Measurements from ENCODE around the gene ADAM12.

The ADAM12 gene

DNA sequence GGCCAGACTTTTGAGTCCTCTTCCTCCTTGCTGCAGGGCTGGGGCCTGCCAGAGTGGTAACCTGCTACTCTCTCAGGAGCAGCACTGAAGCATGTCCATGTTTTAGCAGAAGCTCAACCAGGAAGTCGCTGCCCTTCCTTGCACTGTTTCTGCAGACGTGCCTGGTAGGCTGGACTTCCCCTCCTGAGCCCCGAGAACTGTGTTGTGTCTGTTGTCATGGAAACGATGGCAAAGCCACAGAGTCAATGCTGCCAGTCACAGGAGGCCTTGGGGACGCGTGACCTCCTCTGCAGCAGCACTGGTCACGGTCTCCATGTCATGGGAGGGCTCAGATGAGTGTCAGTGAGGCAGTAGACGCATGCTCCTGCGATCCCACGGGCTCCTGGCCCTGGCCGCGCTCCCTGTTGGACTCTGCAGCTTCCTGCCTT, 346.5 kb downstream of the ADAM12 start:
- Histone ChIP-seq H3K36me3 (ENCODE audit: control insufficient read depth, insufficient read depth, low read length) (no peaks in the 10 kb centered on the region), H3K4me3 (ENCODE audit: low read depth, low read length) (no peak overlapping the region), H3K9ac (ENCODE audit: low read depth, low read length) (no peak overlapping the region), H3K4me1 (ENCODE audit: control insufficient read depth, insufficient read depth, low read length) (no peaks in the 10 kb centered on the region), H3K9me3 (ENCODE audit: control insufficient read depth, insufficient read depth, low read length) (no peaks in the 10 kb centered on the region), H3K27me3 (ENCODE audit: control insufficient read depth, insufficient read depth, low read length) (no peaks in the 10 kb centered on the region)

DNA sequence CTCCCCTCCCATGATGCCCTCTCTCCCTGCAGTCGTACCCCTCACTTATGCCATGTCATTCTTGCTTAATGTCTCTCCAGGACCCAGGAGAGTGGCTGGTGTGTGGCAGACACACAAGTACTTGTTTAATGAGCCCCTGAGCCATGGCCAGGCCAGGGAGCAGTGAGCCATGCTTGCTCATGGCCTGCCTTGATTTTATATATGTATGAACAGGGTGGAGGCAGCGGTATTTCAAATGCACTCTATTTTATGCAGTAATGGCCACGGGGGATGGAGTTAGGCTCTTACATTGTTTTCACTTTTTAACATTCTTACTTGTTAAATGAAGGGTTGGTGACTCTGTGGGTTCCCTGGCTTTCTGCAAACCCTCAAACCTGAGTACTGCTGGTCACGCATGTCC, 347.2 kb downstream of the ADAM12 start:
- no peaks in the 10 kb centered on the region for H3K27me3 ChIP-seq (ENCODE audit: control insufficient read depth, insufficient read depth, low read length)
- H3K9me3 ChIP-seq (ENCODE audit: control insufficient read depth, insufficient read depth, low read length) = no peaks in the 10 kb centered on the region
- H3K4me1 ChIP-seq (ENCODE audit: control insufficient read depth, insufficient read depth, low read length) = no peaks in the 10 kb centered on the region
- H3K36me3 ChIP-seq (ENCODE audit: control insufficient read depth, insufficient read depth, low read length) = no peaks in the 10 kb centered on the region
- H3K9ac ChIP-seq (ENCODE audit: low read depth, low read length) = no peak overlapping the region
- no peak overlapping the region for H3K4me3 ChIP-seq (ENCODE audit: low read depth, low read length)

DNA sequence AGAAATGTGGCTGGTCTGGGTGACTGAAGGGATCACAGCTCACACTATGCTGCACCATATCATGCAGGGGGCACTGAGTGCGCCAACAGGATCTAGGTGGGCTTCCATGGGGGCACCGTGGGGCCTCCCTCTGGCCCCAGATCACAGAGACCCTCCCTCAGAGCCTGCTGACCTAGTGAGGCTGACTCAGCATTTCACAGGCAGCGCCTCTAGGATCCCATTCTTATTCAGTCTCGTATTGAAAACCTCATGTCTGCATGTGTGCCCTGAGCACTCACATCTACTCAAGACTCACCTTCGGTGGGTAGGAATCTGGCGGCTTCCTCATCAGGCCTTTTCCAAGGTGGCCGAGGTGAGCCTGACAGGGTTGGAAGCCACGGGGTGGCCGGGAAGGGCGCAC, 350.3 kb downstream of the ADAM12 start:
- H3K9me3 ChIP-seq (ENCODE audit: control insufficient read depth, insufficient read depth, low read length) = no peaks in the 10 kb centered on the region
- no peaks in the 10 kb centered on the region for H3K36me3 ChIP-seq (ENCODE audit: control insufficient read depth, insufficient read depth, low read length)
- H3K9ac ChIP-seq (ENCODE audit: low read depth, low read length) = no peak overlapping the region
- no peak overlapping the region for H3K4me3 ChIP-seq (ENCODE audit: low read depth, low read length)
- no peaks in the 10 kb centered on the region for H3K4me1 ChIP-seq (ENCODE audit: control insufficient read depth, insufficient read depth, low read length)
- no peaks in the 10 kb centered on the region for H3K27me3 ChIP-seq (ENCODE audit: control insufficient read depth, insufficient read depth, low read length)

DNA sequence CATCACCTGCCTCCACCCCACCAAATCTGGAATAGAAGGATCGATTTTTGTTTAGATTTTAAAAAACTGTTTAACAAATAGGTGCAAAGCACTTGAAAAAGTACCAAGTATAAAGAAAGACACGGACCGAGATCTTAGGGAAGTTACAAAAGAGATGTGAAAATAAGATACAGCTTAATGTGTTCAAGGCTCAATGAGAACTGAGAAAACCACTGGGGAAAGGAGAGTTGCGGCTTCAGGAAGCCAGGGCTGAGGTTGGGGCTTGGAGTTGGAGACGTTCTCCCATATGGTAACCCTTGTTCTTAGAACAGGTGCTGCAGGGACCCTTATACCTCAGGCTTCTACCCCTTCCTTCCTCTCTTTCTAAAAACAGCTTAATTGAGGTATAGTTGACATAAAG, 351.8 kb downstream of the ADAM12 start:
- Histone ChIP-seq H3K4me1 (ENCODE audit: control insufficient read depth, insufficient read depth, low read length) (no peaks in the 10 kb centered on the region), H3K27me3 (ENCODE audit: control insufficient read depth, insufficient read depth, low read length) (no peaks in the 10 kb centered on the region), H3K9me3 (ENCODE audit: control insufficient read depth, insufficient read depth, low read length) (no peaks in the 10 kb centered on the region), H3K36me3 (ENCODE audit: control insufficient read depth, insufficient read depth, low read length) (no peaks in the 10 kb centered on the region), H3K9ac (ENCODE audit: low read depth, low read length) (no peak overlapping the region), H3K4me3 (ENCODE audit: low read depth, low read length) (no peak overlapping the region)

DNA sequence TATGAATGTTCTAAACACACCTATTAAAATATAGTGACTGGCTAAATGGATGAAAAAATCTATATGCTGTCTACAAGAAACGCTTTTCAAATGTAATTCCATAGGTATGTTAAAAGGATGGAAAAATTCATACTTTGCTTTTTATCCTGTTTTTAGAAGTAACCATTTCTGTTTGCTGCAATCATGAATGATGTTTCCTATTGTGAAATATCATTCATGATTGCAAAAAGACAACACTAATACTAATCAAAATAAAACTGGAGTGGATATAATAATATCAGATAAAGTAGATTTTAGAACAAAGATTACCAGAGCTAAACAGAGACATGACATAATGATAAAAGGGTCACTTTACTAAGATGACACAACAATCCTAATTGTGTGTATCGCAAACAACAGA, 353.7 kb downstream of the ADAM12 start:
- no peaks in the 10 kb centered on the region for H3K27me3 ChIP-seq (ENCODE audit: control insufficient read depth, insufficient read depth, low read length)
- no peaks in the 10 kb centered on the region for H3K4me1 ChIP-seq (ENCODE audit: control insufficient read depth, insufficient read depth, low read length)
- H3K4me3 ChIP-seq (ENCODE audit: low read depth, low read length) = no peak overlapping the region
- H3K9me3 ChIP-seq (ENCODE audit: control insufficient read depth, insufficient read depth, low read length) = no peaks in the 10 kb centered on the region
- H3K9ac ChIP-seq (ENCODE audit: low read depth, low read length) = no peak overlapping the region
- H3K36me3 ChIP-seq (ENCODE audit: control insufficient read depth, insufficient read depth, low read length) = no peaks in the 10 kb centered on the region

DNA sequence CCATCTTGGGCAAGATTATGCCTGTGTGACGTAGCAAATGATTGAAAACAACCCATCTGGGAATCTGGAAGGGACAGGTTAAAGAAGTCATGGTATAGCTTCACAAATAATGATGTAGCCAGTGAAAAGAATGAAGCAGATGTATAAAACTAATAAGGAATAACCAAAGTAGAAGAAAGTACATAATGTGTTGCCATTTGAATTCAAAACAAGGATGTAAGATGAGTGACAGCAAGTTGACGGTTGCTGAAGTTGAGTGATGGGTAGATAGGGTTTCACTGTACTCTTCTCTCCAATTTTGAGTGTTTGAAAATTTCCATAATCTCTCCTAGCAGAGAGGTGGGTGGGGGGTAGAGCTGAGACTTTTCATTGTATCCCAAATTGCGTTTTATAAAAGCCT, 358.3 kb downstream of the ADAM12 start:
- Histone ChIP-seq H3K36me3 (ENCODE audit: control insufficient read depth, insufficient read depth, low read length) (no peaks in the 10 kb centered on the region), H3K27me3 (ENCODE audit: control insufficient read depth, insufficient read depth, low read length) (no peaks in the 10 kb centered on the region), H3K9ac (ENCODE audit: low read depth, low read length) (no peak overlapping the region), H3K4me1 (ENCODE audit: control insufficient read depth, insufficient read depth, low read length) (no peaks in the 10 kb centered on the region), H3K4me3 (ENCODE audit: low read depth, low read length) (no peak overlapping the region), H3K9me3 (ENCODE audit: control insufficient read depth, insufficient read depth, low read length) (no peaks in the 10 kb centered on the region)

DNA sequence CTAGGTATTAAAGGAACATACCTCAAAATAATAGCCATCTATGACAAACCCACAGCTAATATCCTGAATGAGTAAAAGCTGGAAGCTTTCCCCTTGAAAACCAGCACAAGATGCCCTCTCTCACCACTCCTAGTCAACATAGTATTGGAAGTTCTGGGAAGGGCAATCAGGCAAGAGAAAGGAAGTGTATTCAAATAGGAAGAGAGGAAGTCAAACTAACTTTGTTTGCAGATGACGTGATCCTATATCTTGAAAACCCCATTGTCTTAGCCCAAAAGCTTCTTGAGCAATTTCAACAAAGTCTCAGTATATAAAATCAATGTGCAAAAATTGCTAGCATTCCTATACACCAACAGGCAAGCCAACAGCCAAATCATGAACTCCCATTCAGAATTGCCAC, 360.6 kb downstream of the ADAM12 start:
- no peak overlapping the region for H3K9ac ChIP-seq (ENCODE audit: low read depth, low read length)
- no peaks in the 10 kb centered on the region for H3K9me3 ChIP-seq (ENCODE audit: control insufficient read depth, insufficient read depth, low read length)
- H3K36me3 ChIP-seq (ENCODE audit: control insufficient read depth, insufficient read depth, low read length) = no peaks in the 10 kb centered on the region
- no peaks in the 10 kb centered on the region for H3K4me1 ChIP-seq (ENCODE audit: control insufficient read depth, insufficient read depth, low read length)
- no peaks in the 10 kb centered on the region for H3K27me3 ChIP-seq (ENCODE audit: control insufficient read depth, insufficient read depth, low read length)
- no peak overlapping the region for H3K4me3 ChIP-seq (ENCODE audit: low read depth, low read length)

DNA sequence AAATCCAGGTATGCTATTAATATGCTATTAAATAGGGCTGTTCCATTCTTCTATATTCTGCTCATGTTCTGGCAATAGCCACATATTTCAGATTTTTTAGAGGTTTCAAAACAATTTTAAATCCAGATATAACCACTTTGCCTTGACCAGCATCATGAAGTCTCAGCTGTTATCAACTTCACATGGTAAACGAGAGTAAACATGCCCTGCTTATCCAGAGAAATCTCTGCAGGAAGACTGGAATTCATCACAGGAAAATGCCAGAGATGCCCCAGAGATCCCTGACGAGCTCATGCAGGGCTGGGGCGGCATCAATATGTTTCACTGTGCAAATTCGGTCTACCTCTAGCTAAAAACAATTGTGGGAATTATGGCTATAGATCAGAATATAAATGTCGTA, 365.4 kb downstream of the ADAM12 start:
- Histone ChIP-seq H3K9ac (ENCODE audit: low read depth, low read length) (no peak overlapping the region), H3K4me3 (ENCODE audit: low read depth, low read length) (no peak overlapping the region), H3K27me3 (ENCODE audit: control insufficient read depth, insufficient read depth, low read length) (no peaks in the 10 kb centered on the region), H3K36me3 (ENCODE audit: control insufficient read depth, insufficient read depth, low read length) (no peaks in the 10 kb centered on the region), H3K4me1 (ENCODE audit: control insufficient read depth, insufficient read depth, low read length) (no peaks in the 10 kb centered on the region), H3K9me3 (ENCODE audit: control insufficient read depth, insufficient read depth, low read length) (no peaks in the 10 kb centered on the region)

DNA sequence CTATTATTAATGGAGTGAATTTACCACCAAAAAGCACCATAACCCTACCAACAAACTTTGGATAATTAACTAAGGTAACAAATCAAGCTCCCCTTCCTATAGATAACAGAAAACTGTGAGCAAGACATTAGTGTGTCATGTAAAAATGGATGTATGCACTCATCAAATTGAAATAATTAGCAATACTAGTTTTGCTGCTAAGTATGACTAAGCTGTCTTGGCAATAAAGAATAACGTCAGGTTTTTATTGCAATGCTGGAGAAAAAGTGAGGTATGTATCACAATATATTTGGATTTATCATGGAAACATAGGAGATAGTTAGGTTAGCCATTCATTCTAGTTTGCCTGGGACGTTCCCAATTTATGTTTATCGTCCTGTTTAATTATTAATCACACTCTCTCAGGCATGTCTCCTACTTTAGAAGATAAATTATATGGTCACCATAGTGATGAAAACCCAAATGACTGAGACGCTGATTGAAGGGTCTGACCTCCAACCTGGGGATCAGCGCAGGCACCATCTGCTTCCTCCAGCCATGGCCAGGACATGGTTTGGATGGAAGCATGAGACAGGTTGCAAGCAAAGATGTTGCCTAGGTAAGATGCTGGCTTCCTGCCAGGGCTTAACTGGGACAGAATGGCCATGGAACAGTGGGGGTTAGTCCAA, 366.3 kb downstream of the ADAM12 start:
- no peaks in the 10 kb centered on the region for H3K36me3 ChIP-seq (ENCODE audit: control insufficient read depth, insufficient read depth, low read length)
- no peak overlapping the region for H3K4me3 ChIP-seq (ENCODE audit: low read depth, low read length)
- H3K27me3 ChIP-seq (ENCODE audit: control insufficient read depth, insufficient read depth, low read length) = no peaks in the 10 kb centered on the region
- no peak overlapping the region for H3K9ac ChIP-seq (ENCODE audit: low read depth, low read length)
- H3K4me1 ChIP-seq (ENCODE audit: control insufficient read depth, insufficient read depth, low read length) = no peaks in the 10 kb centered on the region
- H3K9me3 ChIP-seq (ENCODE audit: control insufficient read depth, insufficient read depth, low read length) = no peaks in the 10 kb centered on the region

DNA sequence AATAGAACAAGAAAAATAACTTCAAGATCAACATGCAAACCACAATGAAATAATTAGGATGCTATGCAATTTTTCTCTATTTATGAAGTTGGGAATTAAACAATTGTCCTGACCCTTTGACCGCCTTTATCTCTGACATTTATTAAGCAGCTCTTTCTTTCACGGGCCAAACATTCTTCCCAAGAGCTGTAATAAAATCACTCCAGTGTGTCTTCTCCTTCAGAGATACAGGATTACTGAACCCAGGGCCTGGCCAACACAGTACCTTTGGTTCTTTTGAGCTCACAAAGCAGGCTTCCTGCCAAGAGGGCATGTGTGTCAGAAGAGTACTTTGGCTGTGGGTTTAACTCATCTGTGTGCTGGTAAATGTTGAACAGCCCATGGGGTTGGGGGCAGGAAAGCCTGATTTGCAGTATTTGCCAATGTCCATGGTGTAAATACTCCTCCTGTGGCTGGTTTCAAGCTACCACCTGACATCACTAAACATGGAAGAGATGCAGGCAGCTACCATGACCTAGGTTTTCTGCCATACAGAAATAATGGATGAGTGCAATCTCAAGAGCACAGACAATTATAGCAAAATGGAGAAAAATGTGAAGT, 370.2 kb downstream of the ADAM12 start:
- Histone ChIP-seq H3K9ac (ENCODE audit: low read depth, low read length) (no peak overlapping the region), H3K9me3 (ENCODE audit: control insufficient read depth, insufficient read depth, low read length) (no peaks in the 10 kb centered on the region), H3K4me1 (ENCODE audit: control insufficient read depth, insufficient read depth, low read length) (no peaks in the 10 kb centered on the region), H3K36me3 (ENCODE audit: control insufficient read depth, insufficient read depth, low read length) (no peaks in the 10 kb centered on the region), H3K4me3 (ENCODE audit: low read depth, low read length) (no peak overlapping the region), H3K27me3 (ENCODE audit: control insufficient read depth, insufficient read depth, low read length) (no peaks in the 10 kb centered on the region)

DNA sequence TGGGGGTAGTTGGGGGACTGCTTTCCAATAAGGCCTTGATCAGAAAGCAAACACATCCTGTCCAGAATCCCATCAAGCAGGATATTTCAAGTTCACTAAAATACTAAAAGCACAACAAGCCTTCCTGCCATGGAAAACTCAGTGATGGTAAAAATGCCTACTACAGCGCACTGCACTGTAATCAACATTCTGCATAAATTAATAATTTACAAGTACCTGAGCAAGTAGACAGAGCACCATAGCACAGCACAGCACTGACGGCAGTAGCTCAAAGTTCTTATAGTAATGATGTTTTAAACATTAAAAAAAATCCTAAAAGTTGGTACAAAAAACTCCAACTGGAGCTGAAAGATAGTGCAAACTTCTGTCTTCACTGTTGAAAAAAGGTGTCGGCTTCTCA, 371.4 kb downstream of the ADAM12 start:
- no peaks in the 10 kb centered on the region for H3K4me1 ChIP-seq (ENCODE audit: control insufficient read depth, insufficient read depth, low read length)
- no peaks in the 10 kb centered on the region for H3K36me3 ChIP-seq (ENCODE audit: control insufficient read depth, insufficient read depth, low read length)
- H3K9ac ChIP-seq (ENCODE audit: low read depth, low read length) = no peak overlapping the region
- no peaks in the 10 kb centered on the region for H3K27me3 ChIP-seq (ENCODE audit: control insufficient read depth, insufficient read depth, low read length)
- H3K9me3 ChIP-seq (ENCODE audit: control insufficient read depth, insufficient read depth, low read length) = no peaks in the 10 kb centered on the region
- H3K4me3 ChIP-seq (ENCODE audit: low read depth, low read length) = no peak overlapping the region

DNA sequence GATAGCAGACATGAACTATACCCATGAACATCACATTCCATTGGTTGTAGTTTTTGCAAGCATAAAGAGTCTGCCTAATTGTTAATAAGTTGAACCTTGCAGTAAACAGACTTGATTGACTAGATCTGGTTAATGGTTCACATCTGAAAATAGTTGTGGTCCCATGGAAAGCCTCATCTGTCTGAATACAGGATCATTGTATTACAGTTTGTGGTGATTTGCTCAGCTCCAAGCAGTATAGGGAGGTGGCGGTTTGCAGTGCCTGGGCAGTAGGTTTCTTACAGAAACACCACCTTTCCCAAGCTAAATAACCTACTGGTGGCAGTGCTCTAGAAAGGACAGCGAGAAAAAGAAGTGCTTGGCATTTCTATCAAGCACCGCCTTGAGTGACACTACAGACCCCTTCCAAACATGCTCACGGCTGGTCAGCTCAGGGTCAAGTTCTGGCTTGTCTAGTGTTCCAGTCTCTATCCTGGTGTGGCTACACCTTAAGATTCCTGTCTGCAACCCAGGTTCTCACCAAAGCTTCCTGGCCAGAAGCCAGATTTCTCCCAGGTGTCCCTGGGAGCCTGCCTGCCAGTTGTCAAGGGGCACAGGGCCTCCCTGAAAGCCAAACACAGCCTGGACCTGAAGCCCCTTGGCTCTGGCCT, 372.0 kb downstream of the ADAM12 start:
- Histone ChIP-seq H3K36me3 (ENCODE audit: control insufficient read depth, insufficient read depth, low read length) (no peaks in the 10 kb centered on the region), H3K4me1 (ENCODE audit: control insufficient read depth, insufficient read depth, low read length) (no peaks in the 10 kb centered on the region), H3K9ac (ENCODE audit: low read depth, low read length) (no peak overlapping the region), H3K27me3 (ENCODE audit: control insufficient read depth, insufficient read depth, low read length) (no peaks in the 10 kb centered on the region), H3K4me3 (ENCODE audit: low read depth, low read length) (no peak overlapping the region), H3K9me3 (ENCODE audit: control insufficient read depth, insufficient read depth, low read length) (no peaks in the 10 kb centered on the region)

Data from iPS-15b (cell line).